NB4 (cell line): ENCODE measurements around the gene DPP8.

Source experiments
- CTCF ChIP-seq: IDR thresholded peaks from one replicate; pipeline ENCODE4 v1.5.1; 2012; ENCODE audit warnings: low read depth, low read length
- MAX ChIP-seq: IDR thresholded peaks from 2 replicates; pipeline ENCODE4 v1.6.1; 2011; ENCODE audit warnings: low read depth, low read length
- POLR2A ChIP-seq: IDR thresholded peaks from 2 replicates; pipeline ENCODE4 v1.6.1; 2011; ENCODE audit warnings: mild to moderate bottlenecking; ENCODE audit not compliant: insufficient read length; ENCODE audit errors: extremely low read depth

- TF ChIP-seq POLR2A (no peak), MAX (no peak), CTCF (no peak)
Measured at GRCh38 chr15:65393557-65393956, 123.9 kb downstream of the DPP8 start.
